C4-2B (cell line): ENCODE data around the gene CELF3.

ENCODE experiments used
- H3K27ac ChIP-seq: fragments of 450-650 bp; 2 replicates; pipeline ENCODE4 v1.5.1; 2017
- ZFX ChIP-seq: fragments of 450-650 bp; IDR thresholded peaks from 2 replicates; pipeline ENCODE4 v1.6.1; 2017
- TF ChIP-seq, protein P1 (sequence below): fragments of 450-650 bp; conservative IDR thresholded peaks from 2 replicates; pipeline ENCODE4 v1.5.1; 2017; ENCODE audit warnings: mild to moderate bottlenecking

CELF3 gene

DNA sequence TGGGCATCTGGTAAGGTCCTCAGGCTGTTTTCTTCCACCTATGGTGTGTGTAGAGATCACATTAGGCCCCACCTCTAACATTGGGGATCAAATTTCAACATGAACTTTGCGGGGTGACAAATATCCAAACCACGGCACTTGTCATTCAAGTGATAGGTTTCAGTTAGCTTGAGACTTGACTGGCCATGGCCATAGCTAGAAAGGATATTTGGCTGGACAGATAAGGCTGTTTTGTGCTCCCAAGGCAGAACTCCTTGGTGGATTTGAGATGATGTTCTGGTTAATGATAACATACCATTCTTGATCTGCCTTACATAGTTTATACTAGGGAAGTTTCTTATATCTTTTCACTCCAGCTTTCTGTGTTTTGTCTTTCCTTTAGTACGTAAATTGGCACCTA is 48.5 kb downstream of the CELF3 start:
- TF ChIP-seq, protein P1, sequence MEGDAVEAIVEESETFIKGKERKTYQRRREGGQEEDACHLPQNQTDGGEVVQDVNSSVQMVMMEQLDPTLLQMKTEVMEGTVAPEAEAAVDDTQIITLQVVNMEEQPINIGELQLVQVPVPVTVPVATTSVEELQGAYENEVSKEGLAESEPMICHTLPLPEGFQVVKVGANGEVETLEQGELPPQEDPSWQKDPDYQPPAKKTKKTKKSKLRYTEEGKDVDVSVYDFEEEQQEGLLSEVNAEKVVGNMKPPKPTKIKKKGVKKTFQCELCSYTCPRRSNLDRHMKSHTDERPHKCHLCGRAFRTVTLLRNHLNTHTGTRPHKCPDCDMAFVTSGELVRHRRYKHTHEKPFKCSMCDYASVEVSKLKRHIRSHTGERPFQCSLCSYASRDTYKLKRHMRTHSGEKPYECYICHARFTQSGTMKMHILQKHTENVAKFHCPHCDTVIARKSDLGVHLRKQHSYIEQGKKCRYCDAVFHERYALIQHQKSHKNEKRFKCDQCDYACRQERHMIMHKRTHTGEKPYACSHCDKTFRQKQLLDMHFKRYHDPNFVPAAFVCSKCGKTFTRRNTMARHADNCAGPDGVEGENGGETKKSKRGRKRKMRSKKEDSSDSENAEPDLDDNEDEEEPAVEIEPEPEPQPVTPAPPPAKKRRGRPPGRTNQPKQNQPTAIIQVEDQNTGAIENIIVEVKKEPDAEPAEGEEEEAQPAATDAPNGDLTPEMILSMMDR, result no peak
- no peak for TF ChIP-seq ZFX
- no peak overlapping the region for H3K27ac ChIP-seq

DNA sequence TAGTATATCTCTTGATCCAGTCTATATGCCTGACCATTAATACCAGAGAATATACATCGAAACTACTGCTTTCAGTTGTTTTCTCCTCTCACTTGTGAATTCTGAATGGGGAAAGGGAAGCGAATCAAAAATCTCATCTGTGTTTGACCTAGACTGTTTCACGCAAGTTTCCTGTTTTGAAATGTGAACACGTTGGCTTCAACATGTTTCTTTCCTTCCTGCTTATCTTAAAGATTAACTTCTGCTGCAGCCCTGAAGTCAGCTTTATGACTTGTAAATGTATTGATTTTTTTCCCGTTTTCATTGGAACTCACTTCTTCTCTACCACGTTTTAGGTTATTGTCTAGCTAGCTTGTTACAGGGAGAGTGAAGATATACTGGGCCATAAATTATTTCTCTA is 54.9 kb downstream of the CELF3 start:
- TF ChIP-seq, protein P1, result no peak
- no peak for TF ChIP-seq ZFX
- H3K27ac ChIP-seq, result no peak overlapping the region

DNA sequence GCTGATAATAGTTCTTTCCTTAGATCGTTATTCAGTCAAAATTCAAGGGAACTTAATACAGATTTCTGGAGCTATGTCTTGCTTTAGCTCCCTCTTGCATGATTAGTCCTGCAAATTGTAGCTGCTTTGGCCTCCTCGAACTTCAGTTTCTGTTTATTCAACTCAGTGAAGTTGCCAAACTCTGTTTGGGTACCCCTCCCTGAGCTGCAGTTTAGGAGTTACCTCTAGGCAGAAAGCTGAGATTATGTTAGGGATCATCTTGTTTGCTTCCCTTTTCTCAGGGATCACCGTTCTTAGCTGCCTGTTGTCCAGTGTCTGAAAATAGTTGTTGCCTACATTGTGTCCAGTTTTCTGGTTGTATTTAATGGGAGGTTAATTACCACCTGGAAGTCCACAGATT is 61.2 kb downstream of the CELF3 start:
- H3K27ac ChIP-seq, result no peak overlapping the region
- no peak for TF ChIP-seq ZFX
- TF ChIP-seq, protein P1, result no peak

DNA sequence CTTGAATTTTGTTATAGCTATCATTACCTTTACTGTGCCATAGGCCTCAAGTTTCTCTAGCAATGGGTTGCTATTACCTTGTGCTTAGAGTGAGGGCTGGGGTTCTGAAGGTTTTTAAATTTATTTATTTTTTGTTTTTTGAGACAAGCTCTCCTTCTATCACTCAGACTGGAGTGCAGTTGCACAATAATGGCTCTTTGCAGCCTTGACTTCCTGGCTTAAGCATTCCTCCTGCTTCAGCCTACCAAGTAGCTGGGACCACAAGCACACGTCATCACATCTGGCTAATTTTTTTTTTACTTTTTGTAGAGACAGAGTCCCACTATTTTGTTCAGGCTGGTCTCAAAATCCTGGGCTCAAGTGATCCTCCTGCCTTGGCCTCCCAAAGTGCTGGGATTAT is 63.2 kb downstream of the CELF3 start:
- TF ChIP-seq, protein P1, result no peak
- no peak overlapping the region for H3K27ac ChIP-seq
